ENCODE data around the gene RASGRF2.

DNA sequence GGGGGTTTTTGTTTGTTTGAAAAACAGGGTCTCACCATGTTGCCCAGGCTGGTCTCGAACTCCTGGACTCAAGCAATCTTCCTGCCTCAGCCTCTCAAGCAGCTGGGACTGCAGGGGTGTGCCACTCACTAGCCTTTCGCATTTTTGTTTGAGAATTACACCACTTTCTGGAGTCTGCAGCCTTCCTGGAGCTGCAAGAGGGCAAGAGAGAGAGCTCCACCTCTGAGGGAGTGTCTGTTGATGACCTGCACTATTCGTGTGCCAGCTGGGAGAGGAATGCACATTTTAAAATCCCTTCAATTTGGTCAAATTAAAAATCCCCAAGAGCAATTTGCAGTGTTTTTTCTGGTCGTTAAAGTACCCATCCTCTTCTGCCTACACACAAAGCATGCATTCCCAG lies 267.9 kb downstream of the RASGRF2 start:
- TF ChIP-seq, protein P1, sequence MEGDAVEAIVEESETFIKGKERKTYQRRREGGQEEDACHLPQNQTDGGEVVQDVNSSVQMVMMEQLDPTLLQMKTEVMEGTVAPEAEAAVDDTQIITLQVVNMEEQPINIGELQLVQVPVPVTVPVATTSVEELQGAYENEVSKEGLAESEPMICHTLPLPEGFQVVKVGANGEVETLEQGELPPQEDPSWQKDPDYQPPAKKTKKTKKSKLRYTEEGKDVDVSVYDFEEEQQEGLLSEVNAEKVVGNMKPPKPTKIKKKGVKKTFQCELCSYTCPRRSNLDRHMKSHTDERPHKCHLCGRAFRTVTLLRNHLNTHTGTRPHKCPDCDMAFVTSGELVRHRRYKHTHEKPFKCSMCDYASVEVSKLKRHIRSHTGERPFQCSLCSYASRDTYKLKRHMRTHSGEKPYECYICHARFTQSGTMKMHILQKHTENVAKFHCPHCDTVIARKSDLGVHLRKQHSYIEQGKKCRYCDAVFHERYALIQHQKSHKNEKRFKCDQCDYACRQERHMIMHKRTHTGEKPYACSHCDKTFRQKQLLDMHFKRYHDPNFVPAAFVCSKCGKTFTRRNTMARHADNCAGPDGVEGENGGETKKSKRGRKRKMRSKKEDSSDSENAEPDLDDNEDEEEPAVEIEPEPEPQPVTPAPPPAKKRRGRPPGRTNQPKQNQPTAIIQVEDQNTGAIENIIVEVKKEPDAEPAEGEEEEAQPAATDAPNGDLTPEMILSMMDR (IDR thresholded peaks at IDR 0.05; ENCODE audit: low read depth, low read length), result no peak
- TF ChIP-seq, protein P2, sequence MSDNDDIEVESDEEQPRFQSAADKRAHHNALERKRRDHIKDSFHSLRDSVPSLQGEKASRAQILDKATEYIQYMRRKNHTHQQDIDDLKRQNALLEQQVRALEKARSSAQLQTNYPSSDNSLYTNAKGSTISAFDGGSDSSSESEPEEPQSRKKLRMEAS (IDR thresholded peaks at IDR 0.05; ENCODE audit: low read depth, low read length), result no peak
- no peak for TF ChIP-seq POLR2A (IDR thresholded peaks at IDR 0.05; ENCODE audit: extremely low read depth, insufficient read length)
- no peak for TF ChIP-seq MYC (IDR thresholded peaks at IDR 0.05; ENCODE audit: low read depth, low read length)
